ENCODE data around the gene MAMLD1. TPM values are rescaled to one million over a fixed set of nuclear protein-coding genes. Genes with fewer than 3 reads are reported as not detected.

MAMLD1 gene
- total and polyA plus RNA-seq, 4 donors, result 1.9 to 6.7 (median 2.8) TPM

DNA sequence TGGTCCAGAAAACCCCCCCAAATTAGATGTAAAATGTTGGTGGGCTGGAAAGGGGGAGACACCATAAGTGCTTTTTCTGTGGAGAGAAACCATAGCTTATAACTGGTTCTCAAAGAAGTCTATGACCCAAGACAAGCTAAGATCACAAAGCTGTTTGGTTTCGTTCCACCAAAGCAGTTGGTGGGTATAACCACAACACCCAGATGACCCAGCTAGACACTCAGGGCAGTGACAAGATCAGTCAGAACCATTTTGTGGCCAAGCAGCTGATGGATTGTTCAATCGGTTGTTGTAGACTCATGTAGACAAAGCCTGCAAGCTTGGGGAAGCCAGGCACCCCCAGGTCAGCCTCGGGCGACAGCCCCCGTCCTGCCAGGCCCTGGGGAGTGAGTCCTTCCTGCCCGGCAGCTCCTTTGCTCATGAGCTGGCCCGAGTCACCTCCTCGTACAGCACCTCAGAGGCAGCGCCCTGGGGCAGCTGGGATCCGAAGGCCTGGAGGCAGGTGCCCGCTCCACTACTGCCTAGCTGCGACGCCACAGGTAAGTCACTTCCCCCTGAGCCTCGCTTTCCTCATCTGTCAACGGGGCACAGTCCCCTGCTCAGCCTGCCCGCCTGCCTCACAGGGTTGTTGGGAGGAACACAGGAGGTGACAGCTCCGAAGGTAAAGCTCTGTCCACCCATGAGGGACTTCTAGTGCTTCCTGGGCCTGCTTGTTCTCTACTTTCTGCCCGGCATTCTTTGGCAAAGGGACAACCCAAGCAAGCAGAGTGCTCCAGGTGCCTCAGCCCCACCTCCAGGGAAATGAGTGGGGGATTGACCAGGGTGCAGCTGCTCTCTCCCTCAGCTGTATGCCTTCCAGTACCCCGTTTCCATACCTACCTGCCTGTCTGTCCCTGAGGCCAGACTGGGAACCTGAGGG is 140.1 kb downstream of the MAMLD1 start:
- no peak overlapping the region for H3K4me3 ChIP-seq
- no peak overlapping the region for H3K27ac ChIP-seq (ENCODE audit: low read depth in 1 of 2, low read length in 1 of 2)
- ATAC-seq (ENCODE audit: insufficient read depth, low FRiP score) (no peak), DNase-seq (no peak)
- WGBS, 2 donors, result 81 to 87% methylated on average over 15 to 19 of the region's 19 CpGs
- H3K9me3 ChIP-seq (ENCODE audit: control insufficient read depth in 4 of 4, insufficient read depth in 3 of 4, low read length in 3 of 4), result no peaks in the 10 kb centered on the region
- TF ChIP-seq, protein P1, sequence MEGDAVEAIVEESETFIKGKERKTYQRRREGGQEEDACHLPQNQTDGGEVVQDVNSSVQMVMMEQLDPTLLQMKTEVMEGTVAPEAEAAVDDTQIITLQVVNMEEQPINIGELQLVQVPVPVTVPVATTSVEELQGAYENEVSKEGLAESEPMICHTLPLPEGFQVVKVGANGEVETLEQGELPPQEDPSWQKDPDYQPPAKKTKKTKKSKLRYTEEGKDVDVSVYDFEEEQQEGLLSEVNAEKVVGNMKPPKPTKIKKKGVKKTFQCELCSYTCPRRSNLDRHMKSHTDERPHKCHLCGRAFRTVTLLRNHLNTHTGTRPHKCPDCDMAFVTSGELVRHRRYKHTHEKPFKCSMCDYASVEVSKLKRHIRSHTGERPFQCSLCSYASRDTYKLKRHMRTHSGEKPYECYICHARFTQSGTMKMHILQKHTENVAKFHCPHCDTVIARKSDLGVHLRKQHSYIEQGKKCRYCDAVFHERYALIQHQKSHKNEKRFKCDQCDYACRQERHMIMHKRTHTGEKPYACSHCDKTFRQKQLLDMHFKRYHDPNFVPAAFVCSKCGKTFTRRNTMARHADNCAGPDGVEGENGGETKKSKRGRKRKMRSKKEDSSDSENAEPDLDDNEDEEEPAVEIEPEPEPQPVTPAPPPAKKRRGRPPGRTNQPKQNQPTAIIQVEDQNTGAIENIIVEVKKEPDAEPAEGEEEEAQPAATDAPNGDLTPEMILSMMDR (IDR thresholded peaks at IDR 0.05; ENCODE audit: control extremely low read depth, extremely low read depth), result no peak
- no peaks in the 10 kb centered on the region for H3K27me3 ChIP-seq (ENCODE audit: control insufficient read depth in 3 of 3, insufficient read depth in 3 of 3, low read length in 2 of 3)
- no peak overlapping the region for H3K9ac ChIP-seq (ENCODE audit: insufficient read depth in 1 of 2, low read length in 2 of 2)
- peaks cover 0 to 11% (median 2%) of the 10 kb centered on the region in 5 donors for H3K4me1 ChIP-seq (ENCODE audit: control insufficient read depth in 5 of 5, insufficient read depth in 5 of 5, low read length in 5 of 5)
- no peaks in the 10 kb centered on the region for H3K36me3 ChIP-seq (ENCODE audit: control insufficient read depth in 4 of 4, insufficient read depth in 4 of 4, low read length in 4 of 4)

DNA sequence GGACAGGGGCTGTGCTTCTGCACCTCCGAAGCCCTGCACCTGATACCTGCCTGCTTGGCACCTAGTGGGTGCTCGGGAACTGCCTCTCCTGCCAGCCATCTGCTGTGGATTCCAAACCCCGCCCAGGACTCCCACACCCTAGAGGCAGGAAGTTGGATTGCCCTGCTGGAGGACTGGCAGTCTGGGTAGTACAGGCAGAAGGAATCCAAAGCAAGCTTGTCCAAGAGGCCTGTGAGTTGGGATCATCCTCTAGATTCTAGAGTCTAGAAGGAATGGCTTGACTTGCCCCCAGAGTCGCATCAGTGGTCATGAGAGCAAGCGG is 140.7 kb downstream of the MAMLD1 start:
- H3K4me3 ChIP-seq, result no peak overlapping the region
- no peaks in the 10 kb centered on the region for H3K9me3 ChIP-seq (ENCODE audit: control insufficient read depth in 4 of 4, insufficient read depth in 3 of 4, low read length in 3 of 4)
- TF ChIP-seq, protein P1 (IDR thresholded peaks at IDR 0.05; ENCODE audit: control extremely low read depth, extremely low read depth), result no peak
- H3K27me3 ChIP-seq (ENCODE audit: control insufficient read depth in 3 of 3, insufficient read depth in 3 of 3, low read length in 2 of 3), result no peaks in the 10 kb centered on the region
- no peak overlapping the region for H3K9ac ChIP-seq (ENCODE audit: insufficient read depth in 1 of 2, low read length in 2 of 2)
- peak overlapping the region in 1 of 2 donors; percentile 42 for H3K27ac ChIP-seq (ENCODE audit: low read depth in 1 of 2, low read length in 1 of 2)
- 64 to 74% methylated on average over 5 of the region's 5 CpGs for WGBS, 2 donors
- peaks cover 0 to 16% (median 4%) of the 10 kb centered on the region in 5 donors for H3K4me1 ChIP-seq (ENCODE audit: control insufficient read depth in 5 of 5, insufficient read depth in 5 of 5, low read length in 5 of 5)
- ATAC-seq (ENCODE audit: insufficient read depth, low FRiP score) (no peak), DNase-seq (no peak)
- no peaks in the 10 kb centered on the region for H3K36me3 ChIP-seq (ENCODE audit: control insufficient read depth in 4 of 4, insufficient read depth in 4 of 4, low read length in 4 of 4)

DNA sequence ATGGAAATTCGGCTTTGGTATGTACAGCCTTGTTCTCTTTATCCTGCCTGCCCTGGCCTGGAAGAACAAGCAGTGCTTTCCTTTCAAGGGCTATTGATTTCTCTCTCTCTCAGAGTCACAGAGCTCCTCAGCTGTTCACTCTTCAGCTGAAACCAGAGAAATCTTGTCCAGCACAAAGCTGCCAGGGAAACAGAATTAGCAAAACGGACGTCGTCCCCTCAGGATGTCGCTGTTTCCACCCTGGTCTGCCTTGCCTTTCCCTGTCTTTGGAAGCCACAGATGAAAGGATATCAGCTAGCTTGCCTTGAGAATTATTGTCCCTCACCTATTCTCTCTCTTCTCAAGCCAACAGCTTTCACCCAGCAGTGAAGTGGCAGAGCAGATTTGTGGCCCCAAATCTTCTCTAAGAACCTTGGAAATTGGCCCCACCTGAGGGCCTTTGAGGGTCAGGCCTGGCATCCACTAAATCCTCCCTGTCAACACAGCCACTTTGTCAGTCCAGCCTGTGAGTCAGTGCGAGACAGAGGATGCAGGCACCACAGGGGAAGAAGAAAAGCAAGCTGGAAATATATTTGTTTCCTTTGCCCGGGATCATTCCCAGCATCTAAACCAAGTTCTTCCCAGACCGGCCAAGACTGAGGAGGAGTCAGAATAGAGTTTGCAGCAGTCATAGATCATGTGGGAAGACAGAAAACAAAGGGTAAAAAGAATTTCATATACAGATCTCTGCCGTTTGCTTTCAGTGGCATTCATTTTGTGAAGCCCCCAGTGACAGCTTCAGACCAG is 141.5 kb downstream of the MAMLD1 start:
- Histone ChIP-seq H3K9me3 (ENCODE audit: control insufficient read depth in 4 of 4, insufficient read depth in 3 of 4, low read length in 3 of 4) (no peaks in the 10 kb centered on the region), H3K4me3 (no peak overlapping the region), H3K9ac (ENCODE audit: insufficient read depth in 1 of 2, low read length in 2 of 2) (no peak overlapping the region), H3K36me3 (ENCODE audit: control insufficient read depth in 4 of 4, insufficient read depth in 4 of 4, low read length in 4 of 4) (no peaks in the 10 kb centered on the region), H3K27ac (ENCODE audit: low read depth in 1 of 2, low read length in 1 of 2) (no peak overlapping the region), H3K4me1 (ENCODE audit: control insufficient read depth in 5 of 5, insufficient read depth in 5 of 5, low read length in 5 of 5) (peaks cover 0 to 17% (median 4%) of the 10 kb centered on the region in 5 donors), H3K27me3 (ENCODE audit: control insufficient read depth in 3 of 3, insufficient read depth in 3 of 3, low read length in 2 of 3) (no peaks in the 10 kb centered on the region)
- TF ChIP-seq, protein P1 (IDR thresholded peaks at IDR 0.05; ENCODE audit: control extremely low read depth, extremely low read depth), result no peak
- DNase-seq (no peak), ATAC-seq (ENCODE audit: insufficient read depth, low FRiP score) (no peak)
- 56 to 82% methylated on average over 9 of the region's 9 CpGs for WGBS, 2 donors

Measured in lung (tissue), 12 donors.